Skin epidermis (tissue), 12 donors: ENCODE results near the gene FAM193B.
A peak's percentile ranks its signal among the peaks of the same experiment; 100 is the strongest.

Source experiments
- H3K27ac ChIP-seq, 21 experiments: fragments of 200-600 bp; sonication (generic) in 11 of 21; one replicate each; pipeline ENCODE4 v1.5.0; 2020; ENCODE audit warnings: mild to moderate bottlenecking in 3 of 21, inconsistent platforms in 2 of 21, moderate library complexity in 2 of 21
- H3K4me3 ChIP-seq, 7 experiments: fragments of 200-600 bp; sonication (generic) in 2 of 7; one replicate each; pipeline ENCODE4 v1.5.0; 2020; ENCODE audit warnings: inconsistent platforms in 2 of 7, mild to moderate bottlenecking in 2 of 7, moderate library complexity in 1 of 7

Gene FAM193B

GRCh38 chr5:177507596-177508220 is 46.7 kb downstream of the FAM193B start:
- H3K4me3 ChIP-seq = peak overlapping the region in 6 of 7 experiments; percentile 22 to 37 (median 27)

DNA sequence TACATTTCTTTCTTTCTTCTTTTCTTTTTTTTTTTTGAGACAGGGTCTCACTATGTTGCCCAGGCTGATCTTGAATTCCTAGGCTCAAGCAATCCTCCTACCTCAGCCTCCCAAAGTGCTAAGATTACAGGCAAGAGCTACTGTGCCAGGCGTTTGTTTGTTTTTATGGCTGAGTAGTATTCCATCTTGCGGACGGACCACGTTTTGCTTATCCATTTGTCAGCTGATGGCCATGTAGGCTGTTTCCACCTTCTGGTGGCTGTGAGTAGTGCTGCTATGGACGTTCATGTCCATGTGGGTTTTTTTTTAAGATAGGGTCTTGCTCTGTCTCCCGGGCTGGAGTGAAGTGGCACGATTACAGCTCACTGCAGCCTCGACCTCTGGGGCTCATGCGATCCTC is 47.2 kb downstream of the FAM193B start:
- Histone ChIP-seq H3K27ac (no peak overlapping the region), H3K4me3 (no peak overlapping the region)

More at GRCh38 chr5:177507596-177508220, 46.7 kb downstream of the FAM193B start:
- H3K27ac ChIP-seq = peak overlapping the region in 8 of 21 experiments; percentile 18 to 88 (median 78)

DNA sequence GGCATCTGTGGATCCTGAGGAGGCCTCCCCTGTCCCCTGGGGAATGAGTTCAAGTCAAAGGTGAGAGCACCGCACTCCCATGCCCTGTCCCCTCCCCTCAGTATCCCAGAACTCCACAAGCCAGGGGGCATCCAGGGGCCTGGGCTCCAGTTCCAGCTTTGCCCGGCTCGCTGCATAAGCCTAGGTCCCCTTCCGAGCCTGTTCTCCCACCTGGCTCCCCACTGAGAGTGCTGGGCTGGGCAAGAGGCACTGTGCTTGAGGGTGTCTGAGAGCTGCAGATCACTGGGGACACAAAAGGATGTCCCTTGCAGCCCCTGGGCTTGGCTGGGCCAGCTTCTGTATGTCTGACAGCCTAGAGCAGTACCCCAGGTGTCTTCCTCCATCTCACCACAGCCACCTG is 49.3 kb downstream of the FAM193B start:
- Histone ChIP-seq H3K27ac (no peak overlapping the region), H3K4me3 (no peak overlapping the region)

DNA sequence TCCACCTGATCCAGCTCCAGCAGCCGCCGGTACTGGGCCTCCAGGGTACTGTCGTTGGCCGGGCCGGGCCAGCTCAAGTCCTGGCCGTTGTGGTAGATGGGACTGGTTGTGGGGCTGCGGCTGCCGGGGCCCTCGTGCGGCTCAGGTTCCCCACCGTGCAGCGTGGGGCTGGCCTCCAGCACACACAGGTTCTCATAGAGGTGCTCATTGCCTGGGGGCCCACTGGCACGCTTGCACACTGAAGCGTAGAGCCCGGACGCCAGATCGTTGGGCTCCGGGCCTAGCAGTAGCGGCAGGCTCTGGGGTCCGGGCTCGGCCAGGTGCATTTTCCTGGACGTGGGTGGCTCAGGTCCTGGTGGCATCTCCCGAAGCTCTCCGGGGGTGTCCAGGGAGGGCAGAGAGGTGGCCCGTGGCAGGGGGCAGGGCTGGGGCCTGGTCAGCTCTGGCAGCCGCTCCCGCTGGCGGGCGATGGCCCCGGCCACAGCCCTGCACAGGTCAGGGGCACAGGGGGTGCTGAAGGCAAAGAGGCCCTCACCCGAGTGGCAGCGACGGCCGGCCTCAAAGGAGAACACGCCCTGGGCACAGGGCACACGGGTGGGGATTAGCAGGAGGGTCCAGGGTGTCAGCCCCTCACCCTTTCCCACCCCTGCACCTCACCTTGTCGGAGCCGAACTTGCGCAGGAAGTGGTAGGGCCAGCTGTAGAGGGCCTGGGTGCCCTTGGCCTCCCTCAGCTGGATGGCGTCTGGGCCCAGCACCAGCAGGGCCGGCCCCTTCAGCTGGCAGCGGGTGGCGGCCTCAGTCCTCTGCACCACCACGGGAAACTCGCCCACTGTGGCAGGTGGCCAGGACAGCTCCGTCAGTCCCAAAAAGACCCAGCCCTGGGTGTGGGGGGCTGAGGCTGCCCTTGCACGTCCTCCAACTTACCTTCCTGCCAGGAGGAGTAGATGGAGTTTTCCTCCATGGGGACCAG is 50.0 kb downstream of the FAM193B start:
- Histone ChIP-seq H3K27ac (no peak overlapping the region), H3K4me3 (no peak overlapping the region)

DNA sequence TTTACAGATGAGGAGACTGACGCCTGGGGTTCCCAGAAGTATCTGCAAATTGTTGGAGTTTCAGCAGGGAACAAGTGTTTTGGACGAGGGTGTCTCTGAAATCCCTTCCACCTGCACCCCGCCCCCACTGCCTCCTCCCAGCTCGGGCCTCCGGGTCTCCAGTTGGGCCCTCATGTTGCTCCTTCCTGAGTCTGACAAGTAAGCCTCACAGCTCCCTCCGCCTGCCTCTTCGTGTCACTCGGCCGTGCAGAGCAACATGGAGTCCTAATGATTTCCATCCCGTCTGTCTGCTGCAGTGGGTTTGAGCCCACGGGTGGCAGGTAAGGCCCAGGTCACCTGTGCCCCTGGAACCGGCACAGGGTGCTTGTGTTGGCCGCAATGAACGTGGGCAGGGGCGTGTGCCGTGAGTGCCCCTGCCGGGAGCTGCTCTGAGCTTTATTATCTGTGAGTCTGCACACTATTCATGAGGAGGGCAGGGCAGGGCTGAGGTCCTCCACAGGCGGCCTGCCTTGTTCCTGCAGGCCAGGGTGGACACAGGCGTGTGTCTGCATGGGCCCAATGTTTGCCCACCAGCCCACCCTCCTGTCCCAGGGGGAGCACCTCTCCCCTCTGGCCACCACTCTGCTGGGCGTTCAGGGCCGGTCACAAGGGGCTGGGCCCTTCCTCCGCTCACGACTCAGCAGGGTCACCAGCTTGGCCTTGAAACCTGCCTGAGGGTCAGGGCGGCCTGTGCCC is 50.8 kb downstream of the FAM193B start:
- Histone ChIP-seq H3K4me3 (no peak overlapping the region), H3K27ac (no peak overlapping the region)

DNA sequence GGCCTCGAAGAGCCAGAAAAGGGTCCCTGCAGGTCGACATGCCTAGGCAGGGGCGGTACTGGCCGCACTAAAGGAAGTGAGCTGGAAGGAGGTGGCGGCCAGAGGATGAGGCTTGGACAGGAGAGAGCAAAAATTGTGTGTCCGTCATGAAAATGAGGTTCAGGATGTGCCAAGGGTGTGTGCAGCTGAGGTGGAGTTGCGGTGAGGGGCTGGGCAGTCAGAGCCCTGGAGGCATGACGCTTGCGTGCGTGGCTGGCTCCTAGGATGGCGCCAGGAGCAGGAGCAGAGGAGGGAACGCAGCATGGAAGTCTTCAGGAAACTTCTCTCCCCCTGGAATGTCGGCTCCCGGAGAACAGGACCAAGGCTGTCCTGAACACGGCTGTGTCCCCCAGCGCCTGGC is 51.5 kb downstream of the FAM193B start:
- no peak overlapping the region for H3K27ac ChIP-seq
- H3K4me3 ChIP-seq = no peak overlapping the region

DNA sequence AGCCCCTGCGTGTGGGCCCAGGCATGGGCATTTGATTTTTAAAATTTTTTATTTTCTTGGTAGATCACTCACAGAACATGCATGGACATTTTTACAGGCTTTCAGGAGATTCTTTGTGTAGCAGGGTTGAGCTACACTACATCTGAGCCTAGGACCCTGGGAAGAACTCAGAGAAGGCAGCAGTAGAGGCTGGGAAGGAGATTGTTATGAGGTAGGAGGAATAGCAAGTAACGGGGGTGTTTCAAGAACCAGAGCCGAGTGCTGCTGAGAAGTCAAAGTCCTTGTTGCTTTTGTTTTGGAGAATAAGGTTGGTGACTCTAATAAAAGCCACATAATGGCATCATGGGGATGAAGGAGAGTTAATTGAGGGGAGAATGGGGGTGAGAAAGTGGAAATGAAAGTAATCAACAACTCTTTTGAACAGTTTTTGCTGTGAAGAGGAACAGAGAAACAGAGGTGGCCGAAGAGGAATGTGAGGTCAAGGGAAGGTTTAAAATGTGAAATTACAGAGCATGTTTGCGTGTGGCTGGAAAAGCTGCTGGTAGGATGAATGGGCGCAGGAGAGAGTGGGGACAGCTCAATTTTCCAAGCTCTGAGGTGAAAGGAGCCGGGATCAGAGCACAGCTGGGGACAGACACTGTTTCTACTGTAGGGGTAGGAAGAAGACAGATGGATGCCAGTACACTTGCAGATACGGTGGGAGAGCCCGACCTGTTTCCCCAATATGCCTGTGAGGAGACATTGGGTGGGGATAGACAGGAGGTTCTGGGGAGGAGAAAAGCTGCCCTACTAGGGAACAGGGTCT is 52.3 kb downstream of the FAM193B start:
- H3K4me3 ChIP-seq = no peak overlapping the region
- H3K27ac ChIP-seq = no peak overlapping the region

DNA sequence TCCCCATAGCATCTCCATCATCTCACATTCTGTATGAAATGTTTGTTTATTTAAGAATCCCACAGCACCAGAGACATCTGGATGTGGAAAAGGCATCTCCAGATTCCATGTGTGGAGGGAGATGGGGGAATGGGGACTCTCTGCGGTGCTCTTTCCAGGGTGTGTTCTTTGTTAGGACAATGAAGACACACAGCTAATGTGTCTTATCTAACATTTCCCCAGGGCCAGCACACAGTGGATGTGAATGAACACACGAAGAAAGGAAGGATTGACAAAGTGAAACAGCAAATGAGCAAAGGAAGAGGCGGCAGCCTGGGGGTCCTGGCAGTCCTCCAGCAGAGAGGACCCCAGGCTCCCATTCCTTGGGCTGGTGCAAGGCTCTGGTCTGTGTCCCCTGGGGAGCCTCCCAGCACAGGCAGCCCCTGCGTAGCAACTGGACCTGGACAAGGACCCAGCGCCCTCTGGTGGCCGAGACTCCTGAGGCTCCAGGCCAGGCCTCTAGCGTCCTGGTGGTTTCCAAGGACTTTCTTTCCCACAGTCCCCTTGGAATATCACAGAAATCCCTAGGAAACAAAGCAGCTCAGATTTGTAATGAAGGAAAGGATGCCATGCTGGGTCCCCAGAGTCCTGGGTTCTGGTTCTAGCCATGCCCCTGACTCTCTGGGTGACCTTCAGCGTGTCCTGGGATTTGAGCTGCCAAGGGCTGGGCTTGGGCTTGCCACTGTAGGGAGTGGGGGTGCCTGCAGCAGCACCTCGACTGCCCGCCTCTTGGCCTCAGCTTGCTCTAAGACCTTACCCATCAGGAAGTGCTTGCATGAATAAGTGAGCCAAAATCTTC is 53.5 kb downstream of the FAM193B start:
- Histone ChIP-seq H3K4me3 (no peak overlapping the region), H3K27ac (peak overlapping the region in 1 of 21 experiments; percentile 30)

- H3K27ac ChIP-seq = no peak overlapping the region
These were observed 54.5 kb downstream of the FAM193B start for GRCh38 chr5:177499842-177500241.

DNA sequence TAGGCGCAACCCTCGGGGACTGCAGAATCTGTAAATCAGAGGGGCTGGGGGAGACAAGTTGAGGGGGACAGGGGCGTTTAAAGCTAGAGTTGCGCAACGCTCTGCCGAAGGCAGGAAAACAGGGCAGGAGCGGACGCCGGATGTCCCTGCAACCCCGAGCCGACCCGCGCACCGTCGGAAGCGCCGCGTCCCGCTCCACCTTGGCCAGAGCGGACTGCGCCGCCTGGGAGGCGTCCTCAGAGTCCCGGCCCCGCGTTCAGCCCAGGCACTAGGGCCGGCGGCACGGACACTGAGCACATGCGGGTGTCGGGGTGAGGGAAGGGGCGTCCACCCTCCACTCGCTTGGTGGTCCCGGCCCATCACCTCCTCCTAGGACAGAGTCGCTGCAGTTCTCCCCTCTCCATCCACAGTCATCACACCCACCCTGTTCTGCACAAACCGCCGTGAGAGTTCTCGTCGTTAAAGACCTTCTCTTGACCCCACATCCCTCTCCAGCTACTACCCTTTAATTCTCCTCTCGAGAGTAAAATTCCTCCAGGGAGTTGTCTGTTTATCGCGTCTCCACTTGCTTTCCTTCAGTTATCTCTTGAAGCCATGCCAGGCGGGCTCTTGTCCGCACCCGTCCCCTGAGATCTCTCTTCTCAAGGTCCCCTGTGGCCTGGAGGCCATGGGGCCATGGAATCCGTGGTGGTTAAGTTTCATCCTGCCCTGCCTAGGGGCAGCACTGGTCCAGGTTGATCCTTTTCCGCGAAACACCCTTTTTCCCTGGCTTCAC is 56.2 kb downstream of the FAM193B start:
- Histone ChIP-seq H3K4me3 (peak overlapping the region; percentile 60 to 79 (median 71)), H3K27ac (peak overlapping the region in 15 of 21 experiments; percentile 1 to 96 (median 88))

More at GRCh38 chr5:177499842-177500241, 54.5 kb downstream of the FAM193B start:
- H3K4me3 ChIP-seq = no peak overlapping the region

DNA sequence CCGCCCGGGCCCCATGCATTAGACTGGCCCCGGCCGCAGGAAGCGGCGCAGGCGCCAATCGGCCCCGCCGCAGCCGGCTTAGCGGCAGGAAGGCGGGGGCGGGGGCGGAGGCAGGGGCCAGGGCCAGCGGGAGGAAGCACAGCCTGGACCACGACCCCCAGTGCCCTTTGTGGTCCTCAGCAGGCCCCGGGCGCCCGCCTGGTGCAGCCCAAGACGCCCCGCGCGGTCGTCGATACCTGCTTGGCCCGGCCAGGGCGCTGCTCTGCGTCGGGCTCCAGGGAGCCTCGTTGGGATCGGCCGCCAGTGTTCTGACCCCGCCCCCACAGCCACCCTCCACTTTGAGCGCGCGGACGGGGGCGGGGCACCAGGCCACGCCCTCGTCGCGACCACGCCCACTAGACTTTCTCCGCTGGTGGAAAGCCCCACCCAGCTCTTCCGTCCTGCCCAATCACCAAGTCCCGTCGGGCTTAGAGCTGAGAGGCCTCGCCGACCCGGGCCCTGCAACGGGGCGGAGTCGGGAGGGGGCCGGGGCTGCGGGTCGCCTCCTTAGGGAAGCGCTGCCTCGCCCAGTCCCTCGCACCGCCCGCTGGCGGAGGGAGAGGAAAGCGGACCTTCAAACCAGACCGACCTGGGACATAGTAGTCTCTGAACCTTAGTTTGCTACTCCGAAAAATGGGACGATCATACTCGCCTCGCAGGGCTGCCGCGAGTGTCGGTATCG is 56.9 kb downstream of the FAM193B start, which contains the start of gene PDLIM7:
Gene PDLIM7, minus strand, starts transcription at position 313 of the 721 bp plus-strand sequence. CDS start 1,092 bp downstream, outside the sequence.
- peak within 1 kb of the TSS; percentile 78 to 96 (median 86) for H3K27ac ChIP-seq

DNA sequence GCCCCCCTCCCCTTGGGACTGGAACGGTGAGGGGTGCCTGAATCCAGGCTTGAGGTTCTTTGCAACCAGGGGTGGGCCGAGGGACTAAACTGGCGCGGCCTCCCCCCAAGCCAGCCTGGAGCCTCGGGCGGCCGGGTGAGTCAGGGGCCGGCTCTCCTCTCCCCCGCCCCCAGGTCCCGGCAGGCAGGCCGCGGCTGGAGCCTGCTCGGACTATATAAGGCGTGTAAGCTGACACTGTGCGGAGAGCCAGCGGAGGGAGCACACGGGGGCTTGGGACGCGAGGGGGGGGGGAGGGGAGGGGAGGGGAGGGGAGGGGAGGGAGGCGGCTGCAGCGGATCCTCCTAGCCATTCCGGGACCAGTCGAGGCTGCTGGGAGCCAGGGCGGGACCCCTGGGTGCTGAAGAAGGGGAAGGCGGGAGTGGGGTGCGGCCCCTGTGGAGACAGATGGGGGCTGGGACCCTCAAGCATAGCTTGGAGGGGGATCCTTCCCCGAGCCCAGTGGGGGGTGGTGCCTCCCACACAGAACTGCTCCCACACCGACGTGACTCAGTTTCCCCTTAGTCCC is 57.6 kb downstream of the FAM193B start:
- Histone ChIP-seq H3K4me3 (peak overlapping the region; percentile 60 to 79 (median 71)), H3K27ac (peak overlapping the region; percentile 78 to 96 (median 86))

More for the DNA sequence above, 56.9 kb downstream of the FAM193B start, which contains the start of gene PDLIM7:
- peak within 1 kb of the TSS; percentile 60 to 79 (median 71) for H3K4me3 ChIP-seq

DNA sequence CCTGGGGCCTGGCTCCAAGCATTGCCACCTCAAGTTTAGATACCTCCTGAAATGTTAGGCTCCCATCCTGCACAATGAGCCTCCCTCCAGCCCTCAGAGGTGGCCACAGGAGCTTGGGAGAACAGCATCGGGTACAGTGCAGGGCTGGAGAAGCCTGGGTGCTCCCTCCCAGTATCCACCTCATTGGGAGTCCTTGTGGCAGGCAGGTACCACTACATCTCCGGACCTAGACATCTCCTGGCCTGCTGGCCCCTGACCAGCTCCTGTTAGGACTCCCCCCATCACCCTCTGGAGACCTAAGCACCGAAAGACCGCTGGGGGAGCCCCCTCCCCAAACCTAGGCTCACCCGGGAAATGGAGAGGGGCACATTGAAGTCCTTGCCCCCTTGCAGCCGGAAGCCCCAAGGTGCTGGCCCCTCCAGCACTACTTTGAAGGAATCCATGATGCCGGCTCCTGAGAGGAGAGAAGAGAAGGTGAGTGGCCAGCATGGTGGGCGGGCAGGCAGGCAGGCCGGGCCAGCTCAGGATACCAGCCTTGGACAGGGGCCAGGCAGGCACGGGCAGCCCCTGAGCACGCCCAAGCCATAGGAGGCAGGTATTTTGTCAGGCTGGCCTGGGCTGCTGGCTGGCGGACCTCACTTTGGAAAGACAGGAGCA is 58.2 kb downstream of the FAM193B start:
- Histone ChIP-seq H3K4me3 (peak overlapping the region; percentile 60 to 79 (median 71)), H3K27ac (peak overlapping the region in 20 of 21 experiments; percentile 78 to 96 (median 87))

- Histone ChIP-seq H3K4me3 (peak overlapping the region in 4 of 7 experiments; percentile 60 to 73 (median 68)), H3K27ac (peak overlapping the region in 20 of 21 experiments; percentile 3 to 96 (median 87))
These were observed 58.9 kb downstream of the FAM193B start for GRCh38 chr5:177495243-177496060.
